GM04503 (cell line): ENCODE results near the gene SCD5.

ENCODE experiments used
- DNase-seq: peaks from one replicate; pipeline ENCODE4 v3.0.0-alpha.2; 2012; ENCODE audit warnings: low read depth

The SCD5 gene

DNA sequence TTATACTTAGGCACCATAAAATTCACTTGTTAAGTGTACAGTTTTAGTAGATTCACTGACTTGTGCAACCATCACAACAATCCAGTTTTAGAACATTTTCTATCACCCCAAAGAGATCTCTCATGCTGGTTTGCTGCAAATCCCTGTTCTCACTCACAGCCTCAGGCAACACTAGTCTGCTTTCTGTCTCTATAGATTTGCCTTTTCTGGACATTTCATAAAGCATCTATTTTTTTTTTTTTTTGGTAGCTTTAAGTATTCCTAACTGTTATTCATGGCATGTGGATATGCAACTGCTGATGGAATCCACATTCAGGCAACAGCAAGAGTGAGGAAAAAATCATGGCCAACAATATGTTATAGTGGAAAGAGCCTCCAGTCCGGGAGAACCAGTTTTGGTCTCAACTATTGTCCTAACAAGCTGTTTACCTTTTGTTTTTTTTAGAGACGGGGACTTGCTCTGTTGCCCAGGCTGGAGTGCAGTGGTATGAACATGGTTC lies 209.8 kb downstream of the SCD5 start:
- DNase-seq: no peak

GRCh38 chr4:82587826-82588540 lies 210.6 kb downstream of the SCD5 start:
- DNase-seq: no peak

- DNase-seq: no peak
Measured at GRCh38 chr4:82585690-82586435, 212.7 kb downstream of the SCD5 start.

GRCh38 chr4:82584931-82585330 lies 213.7 kb downstream of the SCD5 start:
- no peak for DNase-seq

DNA sequence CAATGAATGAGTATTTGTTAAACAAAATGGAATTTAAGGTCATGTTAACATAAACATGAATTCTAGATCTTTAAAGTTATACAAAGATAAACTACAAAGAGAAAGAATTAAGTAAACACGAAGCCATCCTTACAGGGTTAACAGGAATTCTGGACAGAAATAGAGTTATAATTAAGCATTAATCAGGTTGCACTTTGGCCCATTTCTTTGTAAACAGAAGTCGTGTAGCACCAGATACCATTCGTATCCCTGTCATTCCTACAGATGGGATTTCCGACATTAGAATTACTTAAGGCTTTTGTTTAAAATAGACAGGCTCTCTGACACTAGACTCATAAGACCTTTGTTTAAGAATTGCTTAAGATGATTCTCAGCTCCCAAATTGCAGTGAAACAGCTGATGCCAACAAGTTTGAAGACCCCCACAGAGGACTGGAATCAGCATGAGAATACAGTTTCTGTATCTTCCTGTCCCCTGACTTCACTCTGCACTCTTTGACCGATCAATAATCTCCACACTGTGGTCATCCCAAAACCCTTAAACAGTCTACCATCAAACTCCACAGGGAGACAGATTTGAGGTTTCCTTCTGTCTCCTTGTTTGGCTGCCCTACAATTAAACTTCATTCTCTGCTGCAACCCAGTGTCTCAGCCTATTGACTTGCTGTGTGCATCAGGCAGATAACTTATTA lies 214.6 kb downstream of the SCD5 start:
- DNase-seq: no peak

GRCh38 chr4:82579932-82580331 lies 218.7 kb downstream of the SCD5 start:
- DNase-seq: no peak
